Spleen (tissue), 11 donors: ENCODE data around the gene TTLL5. TPM values are rescaled to one million over a fixed set of nuclear protein-coding genes. Genes with fewer than 3 reads are reported as not detected.

ENCODE experiments used
- DNase-seq: peaks from one replicate; pipeline ENCODE4 v3.0.0-alpha.2; 2020
- H3K27ac ChIP-seq, 8 donors: fragments of 200-600 bp; sonication (generic) in 7 of 8; 1 replicate in 4 of 8; 2 replicates in 4 of 8; pipeline versions ENCODE4 v1.5.0 to v1.8.0; 2016 to 2021; ENCODE audit warnings: inconsistent platforms in 4 of 8, mild to moderate bottlenecking in 4 of 8, moderate library complexity in 1 of 8
- H3K27me3 ChIP-seq, 7 donors: fragments of 200-600 bp; sonication (generic) in 6 of 7; replicated peaks in 1 of 7; 1 replicate in 4 of 7; 2 replicates in 3 of 7; pipeline versions ENCODE4 v1.5.0 to v1.8.0; 2016 to 2021; ENCODE audit warnings: inconsistent platforms in 3 of 7, mild to moderate bottlenecking in 1 of 7
- H3K36me3 ChIP-seq, 6 donors: fragments of 200-600 bp; sonication (generic) in 5 of 6; 1 replicate in 4 of 6; 2 replicates in 2 of 6; pipeline versions ENCODE4 v1.5.0 to v1.8.0; 2016 to 2021; ENCODE audit warnings: inconsistent platforms in 2 of 6
- H3K4me1 ChIP-seq, 6 donors: fragments of 200-600 bp; sonication (generic) in 5 of 6; 1 replicate in 3 of 6; 2 replicates in 3 of 6; pipeline versions ENCODE4 v1.5.0 to v1.8.0; 2016 to 2021; ENCODE audit warnings: inconsistent platforms in 3 of 6
- H3K4me3 ChIP-seq, 8 donors: fragments of 200-600 bp; sonication (generic) in 7 of 8; 1 replicate in 4 of 8; 2 replicates in 4 of 8; pipeline versions ENCODE4 v1.5.0 to v1.8.0; 2016 to 2021; ENCODE audit warnings: inconsistent platforms in 4 of 8, mild to moderate bottlenecking in 4 of 8, moderate library complexity in 2 of 8
- H3K9me3 ChIP-seq, 8 donors: fragments of 200-600 bp; sonication (generic) in 7 of 8; 1 replicate in 4 of 8; 2 replicates in 4 of 8; pipeline versions ENCODE4 v1.5.0 to v1.8.0; 2016 to 2021; ENCODE audit warnings: inconsistent platforms in 4 of 8
- CTCF ChIP-seq, 11 experiments: fragments of 200-600 bp in 7 of 11; fragments of 450-650 bp in 4 of 11; sonication (generic) in 4 of 11; IDR thresholded peaks in 8 of 11; conservative IDR thresholded peaks in 3 of 11; 1 replicate in 7 of 11; 2 replicates in 4 of 11; pipeline versions ENCODE4 v1.4.0 to v1.8.0; 2016 to 2021; ENCODE audit warnings: antibody characterized with exemption in 11 of 11, inconsistent platforms in 4 of 11, mild to moderate bottlenecking in 1 of 11
- POLR2A ChIP-seq, 3 donors: fragments of 450-650 bp; IDR thresholded peaks; one replicate each; pipeline ENCODE4 v1.5.1; 2017; ENCODE audit warnings: antibody characterized with exemption in 3 of 3, mild to moderate bottlenecking in 1 of 3
- POLR2AphosphoS5 ChIP-seq, 3 donors: sonication (generic); formaldehyde crosslinking; IDR thresholded peaks; one replicate each; pipeline ENCODE4 v1.5.1; 2017; ENCODE audit warnings: antibody characterized with exemption in 3 of 3
- WGBS, 5 donors: extraction: QIAGEN DNeasy Blood & Tissue Kit in 3 of 5; methylation state at CpG; one replicate each; pipeline versions ENCODE4 v1.1.5 to v1.1.7; 2013 to 2018; 5-methylcytosine and 5-hydroxymethylcytosine counted together
- intact Hi-C: fragments of 100-400 bp; cut with DNase I; formaldehyde crosslinking; loops from one replicate; pipeline ENCODE4 v1.15.0; 2023; ENCODE audit warnings: low total_unique reads
- polyA plus RNA-seq, 3 donors: library from polyadenylated mRNA; stranded (reverse); fragments of 200-250 nt; gene quantifications; one replicate each; pipeline ENCODE4 v1.2.1, GENCODE V29; 2013
- total RNA-seq, 7 donors: library from RNA; depleted of rRNA in 3 of 7; stranded (reverse); fragments of >200 nt in 3 of 7; fragmentation: NEBNext Ultra II Directional in 4 of 7; extraction: Animal tissue kit (Norgen Biotek cat#: 25700) in 4 of 7; gene quantifications; one replicate each; pipeline versions ENCODE4 v1.1.0 to v1.2.1, GENCODE V29; 2016 to 2021
- donor health status: healthy with polysubstance abuse.
- donor health status: DM: no; HTN: no; CAD: no; lungs with moderate emphysema.
- donor health status: DM: no; HTN: no; CAD: no.
- donor health status: Bipolar disorder and iron deficiency.
- donor health status: healthy.
- donor health status: DM: no; HTN: no; CAD: no.
- donor health status: DM: yes; HTN: yes; CAD: no.

The TTLL5 gene
- total and polyA plus RNA-seq, 10 donors: 4.5 to 44.1 (median 31.6) TPM

GRCh38 chr14:75848167-75848913 lies 187.3 kb downstream of the TTLL5 start:
- WGBS, 5 donors: 84 to 97% (median 96%) methylated on average over 2 of the region's 2 CpGs
- no peak overlapping the region for H3K27ac ChIP-seq
- intact Hi-C loops: no loop called here
- DNase-seq: no peak
- no peak for TF ChIP-seq POLR2A (IDR thresholded peaks at IDR 0.05)
- TF ChIP-seq CTCF (IDR thresholded peaks at IDR 0.05 in 8 of 11, conservative IDR thresholded peaks at IDR 0.05 in 3 of 11): no peak
- no peak for TF ChIP-seq POLR2AphosphoS5 (IDR thresholded peaks at IDR 0.05)
- H3K36me3 ChIP-seq: peaks cover 0 to 10% (median 0%) of the 10 kb centered on the region in 6 donors
- no peaks in the 10 kb centered on the region for H3K27me3 ChIP-seq
- no peaks in the 10 kb centered on the region for H3K9me3 ChIP-seq
- H3K4me3 ChIP-seq: no peak overlapping the region
- H3K4me1 ChIP-seq: no peaks in the 10 kb centered on the region

GRCh38 chr14:75849300-75849895 lies 188.4 kb downstream of the TTLL5 start:
- no peak for DNase-seq
- no peaks in the 10 kb centered on the region for H3K27me3 ChIP-seq
- TF ChIP-seq POLR2AphosphoS5 (IDR thresholded peaks at IDR 0.05): no peak
- no peak for TF ChIP-seq POLR2A (IDR thresholded peaks at IDR 0.05)
- TF ChIP-seq CTCF (IDR thresholded peaks at IDR 0.05 in 8 of 11, conservative IDR thresholded peaks at IDR 0.05 in 3 of 11): no peak
- 95 to 99% (median 97%) methylated on average over 3 of the region's 3 CpGs for WGBS, 5 donors
- peaks cover 0 to 16% (median 0%) of the 10 kb centered on the region in 6 donors for H3K36me3 ChIP-seq
- intact Hi-C loops: no loop called here
- H3K4me1 ChIP-seq: no peaks in the 10 kb centered on the region
- no peak overlapping the region for H3K4me3 ChIP-seq
- no peaks in the 10 kb centered on the region for H3K9me3 ChIP-seq
- H3K27ac ChIP-seq: no peak overlapping the region

- no peak for DNase-seq
- 93 to 97% (median 94%) methylated on average over 6 of the region's 6 CpGs for WGBS, 5 donors
Measured at GRCh38 chr14:75851574-75851866, 190.5 kb downstream of the TTLL5 start.

More at GRCh38 chr14:75851574-75851866, 190.5 kb downstream of the TTLL5 start:
- Histone ChIP-seq H3K36me3 (peaks cover 0 to 26% (median 2%) of the 10 kb centered on the region in 6 donors), H3K4me3 (no peak overlapping the region), H3K27ac (no peak overlapping the region), H3K4me1 (no peaks in the 10 kb centered on the region), H3K27me3 (no peaks in the 10 kb centered on the region), H3K9me3 (no peaks in the 10 kb centered on the region)
- TF ChIP-seq CTCF (IDR thresholded peaks at IDR 0.05 in 8 of 11, conservative IDR thresholded peaks at IDR 0.05 in 3 of 11) (no peak), POLR2AphosphoS5 (IDR thresholded peaks at IDR 0.05) (no peak), POLR2A (IDR thresholded peaks at IDR 0.05) (no peak)
- intact Hi-C loops: no loop called here
